ENCODE measurements around the gene GAK.

DNA sequence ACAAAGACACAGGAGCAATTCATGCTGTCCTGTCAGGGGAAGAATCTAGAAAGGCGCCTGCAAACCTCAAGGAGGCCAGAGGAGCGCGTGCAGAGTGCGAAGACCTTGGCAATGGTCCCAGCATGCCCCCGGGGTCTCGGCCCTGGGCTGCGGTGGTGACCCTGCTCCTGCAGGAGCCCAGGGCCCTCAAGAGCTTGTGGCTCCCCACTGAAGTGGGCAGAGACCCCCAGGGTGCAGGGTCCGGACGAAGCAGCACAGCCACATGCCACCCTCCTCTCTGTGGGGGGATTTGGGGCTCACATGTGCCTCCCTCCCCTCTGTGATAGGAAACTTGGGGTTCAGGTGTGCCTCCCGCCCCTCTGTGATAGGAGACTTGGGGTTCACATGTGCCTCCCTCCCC lies 39.3 kb downstream of the GAK start:
- TF ChIP-seq, protein P1, sequence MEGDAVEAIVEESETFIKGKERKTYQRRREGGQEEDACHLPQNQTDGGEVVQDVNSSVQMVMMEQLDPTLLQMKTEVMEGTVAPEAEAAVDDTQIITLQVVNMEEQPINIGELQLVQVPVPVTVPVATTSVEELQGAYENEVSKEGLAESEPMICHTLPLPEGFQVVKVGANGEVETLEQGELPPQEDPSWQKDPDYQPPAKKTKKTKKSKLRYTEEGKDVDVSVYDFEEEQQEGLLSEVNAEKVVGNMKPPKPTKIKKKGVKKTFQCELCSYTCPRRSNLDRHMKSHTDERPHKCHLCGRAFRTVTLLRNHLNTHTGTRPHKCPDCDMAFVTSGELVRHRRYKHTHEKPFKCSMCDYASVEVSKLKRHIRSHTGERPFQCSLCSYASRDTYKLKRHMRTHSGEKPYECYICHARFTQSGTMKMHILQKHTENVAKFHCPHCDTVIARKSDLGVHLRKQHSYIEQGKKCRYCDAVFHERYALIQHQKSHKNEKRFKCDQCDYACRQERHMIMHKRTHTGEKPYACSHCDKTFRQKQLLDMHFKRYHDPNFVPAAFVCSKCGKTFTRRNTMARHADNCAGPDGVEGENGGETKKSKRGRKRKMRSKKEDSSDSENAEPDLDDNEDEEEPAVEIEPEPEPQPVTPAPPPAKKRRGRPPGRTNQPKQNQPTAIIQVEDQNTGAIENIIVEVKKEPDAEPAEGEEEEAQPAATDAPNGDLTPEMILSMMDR (optimal IDR thresholded peaks at IDR 0.05 in 1 of 3, IDR thresholded peaks at IDR 0.05 in 1 of 3, conservative IDR thresholded peaks at IDR 0.05 in 1 of 3; ENCODE audit: extremely low read depth in 1 of 3, insufficient read depth in 2 of 3, low read length in 3 of 3): no peak
- TF ChIP-seq EZH2 (IDR thresholded peaks at IDR 0.05; ENCODE audit: low read length): no peak

Measured in keratinocyte (primary cell).